Retinal pigment epithelial cell (primary cell): ENCODE data around the gene TBC1D8.

Source experiments
- DNase-seq: peaks from one replicate; pipeline ENCODE4 v3.0.0-alpha.2; 2010; ENCODE audit warnings: low read depth
- H3K4me3 ChIP-seq: 2 replicates; pipeline ENCODE4 v1.5.1; 2011; ENCODE audit warnings: mild to moderate bottlenecking, low read length, control low read depth, moderate library complexity
- CTCF ChIP-seq: conservative IDR thresholded peaks from 2 replicates; pipeline ENCODE4 v1.5.1; 2011; ENCODE audit warnings: low read depth, low read length, control low read depth, inconsistent platforms

TBC1D8 gene

GRCh38 chr2:101152272-101153076 lies 1.3 kb upstream of the TBC1D8 start:
- no peak for DNase-seq
- TF ChIP-seq CTCF: peak; percentile 60
- H3K4me3 ChIP-seq: peak overlapping the region; percentile 69

GRCh38 chr2:101151859-101152271 lies 683 bp upstream of the TBC1D8 start:
- DNase-seq: no peak
- no peak for TF ChIP-seq CTCF
- H3K4me3 ChIP-seq: peak overlapping the region; percentile 69

- peak overlapping the region; percentile 52 for H3K4me3 ChIP-seq
- TF ChIP-seq CTCF: peak; percentile 4
- no peak for DNase-seq
Measured at GRCh38 chr2:101150306-101151145, 656 bp downstream of the TBC1D8 start.

- no peak overlapping the region for H3K4me3 ChIP-seq
Measured at GRCh38 chr2:101149241-101150192, 1.7 kb downstream of the TBC1D8 start.

GRCh38 chr2:101148777-101149176 lies 2.4 kb downstream of the TBC1D8 start:
- no peak for TF ChIP-seq CTCF
- DNase-seq: no peak
- H3K4me3 ChIP-seq: no peak overlapping the region

More at GRCh38 chr2:101149241-101150192, 1.7 kb downstream of the TBC1D8 start:
- no peak for DNase-seq
- no peak for TF ChIP-seq CTCF

GRCh38 chr2:101147971-101148370 lies 3.2 kb downstream of the TBC1D8 start:
- no peak overlapping the region for H3K4me3 ChIP-seq
- no peak for TF ChIP-seq CTCF
- DNase-seq: no peak
